ENCODE data around the gene GLIS2.
A peak's percentile ranks its signal among the peaks of the same experiment; 100 is the strongest.

GLIS2 gene

GRCh38 chr16:4315186-4316107 is at the start of gene GLIS2:
Gene GLIS2, plus strand, starts transcription at chr16:4316067. Its CDS starts 16,214 bp downstream, at chr16:4332281.
- H3K9ac ChIP-seq (ENCODE audit: low read length), result peak within 1 kb of the TSS; percentile 49
- H3K27ac ChIP-seq (ENCODE audit: low read depth, low read length), result peak within 1 kb of the TSS; percentile 96
- H3K36me3 ChIP-seq (ENCODE audit: control insufficient read depth, insufficient read depth, low read length), result no peaks in the 10 kb centered on the region
- H3K4me1 ChIP-seq (ENCODE audit: control insufficient read depth, insufficient read depth, low read length), result peaks cover 24% of the 10 kb centered on the region
- peaks cover 12% of the 10 kb centered on the region for H3K27me3 ChIP-seq (ENCODE audit: control insufficient read depth, insufficient read depth, low read length)
- H3K4me3 ChIP-seq (ENCODE audit: low read length), result peak within 1 kb of the TSS; percentile 69

GRCh38 chr16:4266372-4266771 is 49.5 kb upstream of the GLIS2 start:
- H3K36me3 ChIP-seq (ENCODE audit: control insufficient read depth, insufficient read depth, low read length), result no peaks in the 10 kb centered on the region
- H3K9ac ChIP-seq (ENCODE audit: low read length), result no peak overlapping the region
- H3K27ac ChIP-seq (ENCODE audit: low read depth, low read length), result no peak overlapping the region
- H3K4me1 ChIP-seq (ENCODE audit: control insufficient read depth, insufficient read depth, low read length), result peaks cover 7% of the 10 kb centered on the region
- no peak overlapping the region for H3K4me3 ChIP-seq (ENCODE audit: low read length)
- no peaks in the 10 kb centered on the region for H3K27me3 ChIP-seq (ENCODE audit: control insufficient read depth, insufficient read depth, low read length)

- no peaks in the 10 kb centered on the region for H3K27me3 ChIP-seq (ENCODE audit: control insufficient read depth, insufficient read depth, low read length)
- H3K36me3 ChIP-seq (ENCODE audit: control insufficient read depth, insufficient read depth, low read length), result no peaks in the 10 kb centered on the region
- H3K4me3 ChIP-seq (ENCODE audit: low read length), result no peak overlapping the region
- no peak overlapping the region for H3K27ac ChIP-seq (ENCODE audit: low read depth, low read length)
- no peak overlapping the region for H3K9ac ChIP-seq (ENCODE audit: low read length)
- H3K4me1 ChIP-seq (ENCODE audit: control insufficient read depth, insufficient read depth, low read length), result peaks cover 3% of the 10 kb centered on the region
Observed at GRCh38 chr16:4270091-4270490, 45.8 kb upstream of the GLIS2 start.

- H3K27me3 ChIP-seq (ENCODE audit: control insufficient read depth, insufficient read depth, low read length), result no peaks in the 10 kb centered on the region
- no peak overlapping the region for H3K9ac ChIP-seq (ENCODE audit: low read length)
- peak overlapping the region; percentile 91 for H3K4me3 ChIP-seq (ENCODE audit: low read length)
- no peaks in the 10 kb centered on the region for H3K36me3 ChIP-seq (ENCODE audit: control insufficient read depth, insufficient read depth, low read length)
- H3K27ac ChIP-seq (ENCODE audit: low read depth, low read length), result no peak overlapping the region
- peaks cover 3% of the 10 kb centered on the region for H3K4me1 ChIP-seq (ENCODE audit: control insufficient read depth, insufficient read depth, low read length)
Observed at GRCh38 chr16:4270595-4270994, 45.3 kb upstream of the GLIS2 start.

GRCh38 chr16:4271176-4272113 is 44.4 kb upstream of the GLIS2 start:
- Histone ChIP-seq H3K4me3 (ENCODE audit: low read length) (peak overlapping the region; percentile 91), H3K9ac (ENCODE audit: low read length) (peak overlapping the region; percentile 61), H3K27ac (ENCODE audit: low read depth, low read length) (peak overlapping the region; percentile 71), H3K4me1 (ENCODE audit: control insufficient read depth, insufficient read depth, low read length) (peaks cover 3% of the 10 kb centered on the region), H3K36me3 (ENCODE audit: control insufficient read depth, insufficient read depth, low read length) (no peaks in the 10 kb centered on the region), H3K27me3 (ENCODE audit: control insufficient read depth, insufficient read depth, low read length) (no peaks in the 10 kb centered on the region)

- H3K4me1 ChIP-seq (ENCODE audit: control insufficient read depth, insufficient read depth, low read length), result peaks cover 3% of the 10 kb centered on the region
- H3K27me3 ChIP-seq (ENCODE audit: control insufficient read depth, insufficient read depth, low read length), result no peaks in the 10 kb centered on the region
- peak overlapping the region; percentile 58 for H3K27ac ChIP-seq (ENCODE audit: low read depth, low read length)
- peak overlapping the region; percentile 91 for H3K4me3 ChIP-seq (ENCODE audit: low read length)
- H3K9ac ChIP-seq (ENCODE audit: low read length), result no peak overlapping the region
- H3K36me3 ChIP-seq (ENCODE audit: control insufficient read depth, insufficient read depth, low read length), result no peaks in the 10 kb centered on the region
Observed at GRCh38 chr16:4272114-4272956, 43.5 kb upstream of the GLIS2 start.

GRCh38 chr16:4273858-4274311 is 42.0 kb upstream of the GLIS2 start:
- H3K9ac ChIP-seq (ENCODE audit: low read length), result peak overlapping the region; percentile 38
- H3K27ac ChIP-seq (ENCODE audit: low read depth, low read length), result peak overlapping the region; percentile 73
- H3K27me3 ChIP-seq (ENCODE audit: control insufficient read depth, insufficient read depth, low read length), result no peaks in the 10 kb centered on the region
- H3K4me3 ChIP-seq (ENCODE audit: low read length), result peak overlapping the region; percentile 72
- no peaks in the 10 kb centered on the region for H3K36me3 ChIP-seq (ENCODE audit: control insufficient read depth, insufficient read depth, low read length)
- peaks cover 3% of the 10 kb centered on the region for H3K4me1 ChIP-seq (ENCODE audit: control insufficient read depth, insufficient read depth, low read length)

GRCh38 chr16:4275861-4276260 is 40.0 kb upstream of the GLIS2 start:
- Histone ChIP-seq H3K4me3 (ENCODE audit: low read length) (no peak overlapping the region), H3K4me1 (ENCODE audit: control insufficient read depth, insufficient read depth, low read length) (peaks cover 3% of the 10 kb centered on the region), H3K36me3 (ENCODE audit: control insufficient read depth, insufficient read depth, low read length) (no peaks in the 10 kb centered on the region), H3K27ac (ENCODE audit: low read depth, low read length) (no peak overlapping the region), H3K9ac (ENCODE audit: low read length) (no peak overlapping the region), H3K27me3 (ENCODE audit: control insufficient read depth, insufficient read depth, low read length) (no peaks in the 10 kb centered on the region)

- Histone ChIP-seq H3K4me1 (ENCODE audit: control insufficient read depth, insufficient read depth, low read length) (peaks cover 3% of the 10 kb centered on the region), H3K4me3 (ENCODE audit: low read length) (no peak overlapping the region), H3K36me3 (ENCODE audit: control insufficient read depth, insufficient read depth, low read length) (no peaks in the 10 kb centered on the region), H3K9ac (ENCODE audit: low read length) (no peak overlapping the region), H3K27ac (ENCODE audit: low read depth, low read length) (no peak overlapping the region), H3K27me3 (ENCODE audit: control insufficient read depth, insufficient read depth, low read length) (no peaks in the 10 kb centered on the region)
Observed at GRCh38 chr16:4277987-4278513, 37.8 kb upstream of the GLIS2 start.

- Histone ChIP-seq H3K27me3 (ENCODE audit: control insufficient read depth, insufficient read depth, low read length) (no peaks in the 10 kb centered on the region), H3K9ac (ENCODE audit: low read length) (no peak overlapping the region), H3K4me3 (ENCODE audit: low read length) (no peak overlapping the region), H3K36me3 (ENCODE audit: control insufficient read depth, insufficient read depth, low read length) (no peaks in the 10 kb centered on the region), H3K27ac (ENCODE audit: low read depth, low read length) (no peak overlapping the region), H3K4me1 (ENCODE audit: control insufficient read depth, insufficient read depth, low read length) (no peaks in the 10 kb centered on the region)
Observed at GRCh38 chr16:4280625-4281024, 35.2 kb upstream of the GLIS2 start.

GRCh38 chr16:4283441-4283840 is 32.4 kb upstream of the GLIS2 start:
- Histone ChIP-seq H3K36me3 (ENCODE audit: control insufficient read depth, insufficient read depth, low read length) (no peaks in the 10 kb centered on the region), H3K4me3 (ENCODE audit: low read length) (no peak overlapping the region), H3K4me1 (ENCODE audit: control insufficient read depth, insufficient read depth, low read length) (no peaks in the 10 kb centered on the region), H3K27me3 (ENCODE audit: control insufficient read depth, insufficient read depth, low read length) (no peaks in the 10 kb centered on the region), H3K9ac (ENCODE audit: low read length) (no peak overlapping the region), H3K27ac (ENCODE audit: low read depth, low read length) (no peak overlapping the region)

All from rectal smooth muscle tissue (tissue), 1 donor.